HG03354 (cell line): Measurements from ENCODE around the gene MEF2D.

Source experiments
- ATAC-seq: cut with Tn5 transposase; IDR thresholded peaks from one replicate; pipeline ENCODE4 v1.9.1; 2021; ENCODE audit warnings: mild to moderate bottlenecking; ENCODE audit not compliant: unreplicated experiment, poor library complexity, severe bottlenecking

The MEF2D gene

GRCh38 chr1:156502894-156503697 lies 2.5 kb upstream of the MEF2D start:
- ATAC-seq, result no peak

DNA sequence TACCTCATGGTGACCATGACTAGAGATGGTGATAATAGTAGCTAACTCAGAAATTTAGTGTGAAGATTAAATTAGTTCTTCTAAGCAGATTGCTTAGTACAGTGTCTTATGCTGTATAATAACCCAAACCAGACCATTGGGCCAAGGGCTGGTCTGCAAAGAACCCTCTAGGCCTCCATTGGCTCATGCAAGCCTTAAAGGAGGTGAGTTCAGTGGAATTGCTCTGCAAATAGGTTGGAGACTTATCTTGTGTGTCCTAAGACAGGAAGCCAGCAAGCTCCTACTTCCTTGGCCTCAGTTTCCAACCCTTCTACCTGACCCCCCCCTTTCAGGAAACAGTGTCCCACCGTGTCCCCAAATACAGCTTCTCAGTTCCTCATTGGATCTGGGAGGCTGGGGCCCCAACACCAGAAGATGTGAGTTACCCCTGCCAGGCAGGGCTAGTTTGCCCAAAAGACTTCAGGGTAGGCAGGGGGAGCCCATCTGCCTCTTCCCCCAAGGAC lies 1.9 kb upstream of the MEF2D start:
- ATAC-seq, result no peak

GRCh38 chr1:156500793-156501506 lies 375 bp upstream of the MEF2D start:
- ATAC-seq, result peak; percentile 56

DNA sequence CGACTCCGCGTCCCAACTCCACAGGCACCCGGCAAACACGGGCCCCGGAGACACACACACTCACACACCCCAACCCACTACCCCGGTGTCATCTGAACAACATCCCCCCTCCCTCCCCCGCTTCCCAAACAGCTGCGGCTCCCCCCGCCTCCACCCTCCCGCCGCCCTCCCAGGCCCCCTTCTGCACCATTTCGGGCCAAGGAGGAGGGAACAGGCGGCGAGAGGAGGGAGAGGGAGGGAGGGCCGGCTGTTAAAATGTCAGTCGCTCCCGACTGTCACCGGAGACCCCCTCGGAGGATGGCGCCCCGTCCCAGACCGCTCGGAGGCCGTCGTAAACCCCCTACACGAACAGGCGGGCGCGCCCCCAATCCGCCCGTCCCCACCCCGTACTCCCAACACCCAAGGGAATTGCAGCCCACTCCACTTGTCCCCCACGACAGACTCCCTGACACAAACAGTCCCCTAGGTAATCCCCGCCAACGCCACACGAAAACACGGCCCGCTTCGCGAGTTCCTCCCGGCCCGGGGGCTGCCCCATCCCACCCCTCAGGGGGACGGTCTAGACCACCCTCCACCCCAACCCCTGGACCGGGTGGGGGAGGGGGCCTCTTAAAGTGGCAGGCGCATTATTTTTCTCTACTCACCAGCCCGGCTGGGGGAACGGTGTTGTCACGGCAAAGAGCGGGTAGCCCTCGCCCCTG lies 583 bp downstream of the MEF2D start:
- ATAC-seq, result no peak

GRCh38 chr1:156499194-156499841 lies 1.3 kb downstream of the MEF2D start:
- ATAC-seq, result no peak

DNA sequence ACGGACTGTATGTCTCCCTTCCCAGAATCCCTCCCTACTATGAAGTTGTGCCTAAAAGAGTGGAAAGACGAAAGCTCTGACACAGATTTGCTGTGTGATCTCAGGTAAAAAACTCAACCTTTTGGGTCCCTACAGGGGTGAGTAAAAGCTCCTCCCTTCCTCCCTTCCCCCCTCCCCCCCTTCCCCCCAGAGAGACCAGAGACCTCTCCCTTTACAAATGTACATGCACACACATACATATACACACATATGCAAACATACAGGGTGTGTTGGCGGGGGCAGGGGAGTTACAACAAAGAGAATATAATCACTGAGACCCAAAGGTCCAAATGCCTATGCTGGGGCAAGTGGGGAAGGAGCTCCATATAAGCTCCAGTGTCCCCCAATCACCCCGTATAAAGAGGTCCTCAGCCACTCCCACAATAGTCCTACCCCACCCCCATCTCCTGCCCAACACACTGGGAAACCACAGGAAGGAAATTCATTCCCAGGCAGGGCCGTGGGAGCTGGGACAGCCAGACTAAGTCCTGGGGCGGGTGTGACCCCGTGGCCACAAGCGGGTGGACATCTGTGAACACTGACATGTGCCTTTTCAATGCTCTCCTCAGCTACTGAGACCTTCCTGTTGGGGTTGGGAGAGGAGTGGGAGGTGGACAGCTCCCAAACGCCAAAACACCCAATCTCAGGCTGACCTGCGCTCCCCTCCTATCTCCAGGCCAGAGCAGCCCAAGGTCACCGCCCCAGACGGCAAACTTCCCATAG lies 2.0 kb downstream of the MEF2D start:
- ATAC-seq, result no peak

- no peak for ATAC-seq
Observed at GRCh38 chr1:156497743-156498431, 2.7 kb downstream of the MEF2D start.

DNA sequence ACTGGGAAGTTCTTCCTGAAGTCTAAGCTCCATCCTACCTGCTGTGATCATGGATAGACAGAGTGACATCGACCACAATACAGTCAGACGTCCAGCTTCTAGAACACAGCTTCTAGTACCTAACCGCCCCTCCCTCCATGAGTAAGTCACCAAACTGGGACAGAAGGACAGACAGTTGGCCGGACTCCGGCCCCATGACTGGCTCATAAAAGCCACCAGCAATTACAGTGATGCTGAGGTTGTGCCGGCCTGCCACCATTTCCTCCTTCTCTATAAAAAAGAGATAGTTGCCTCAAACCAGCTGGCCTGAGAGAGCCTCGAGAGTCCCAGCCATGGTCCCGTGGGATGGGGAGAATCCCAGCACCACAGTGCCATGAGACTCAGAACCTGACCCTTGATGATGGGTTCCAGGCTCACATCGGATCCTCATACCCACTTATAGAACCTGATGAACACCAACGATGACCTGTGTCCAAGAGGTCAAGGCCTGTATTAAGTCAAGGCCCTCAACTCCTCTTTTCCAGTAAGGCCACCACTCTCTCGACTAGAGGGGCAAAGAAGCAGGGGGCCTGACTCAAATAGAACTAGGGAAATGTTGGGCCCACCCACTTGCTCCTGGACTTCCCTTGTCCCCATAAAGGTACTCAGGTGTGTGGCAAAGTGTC lies 3.4 kb downstream of the MEF2D start:
- no peak for ATAC-seq

DNA sequence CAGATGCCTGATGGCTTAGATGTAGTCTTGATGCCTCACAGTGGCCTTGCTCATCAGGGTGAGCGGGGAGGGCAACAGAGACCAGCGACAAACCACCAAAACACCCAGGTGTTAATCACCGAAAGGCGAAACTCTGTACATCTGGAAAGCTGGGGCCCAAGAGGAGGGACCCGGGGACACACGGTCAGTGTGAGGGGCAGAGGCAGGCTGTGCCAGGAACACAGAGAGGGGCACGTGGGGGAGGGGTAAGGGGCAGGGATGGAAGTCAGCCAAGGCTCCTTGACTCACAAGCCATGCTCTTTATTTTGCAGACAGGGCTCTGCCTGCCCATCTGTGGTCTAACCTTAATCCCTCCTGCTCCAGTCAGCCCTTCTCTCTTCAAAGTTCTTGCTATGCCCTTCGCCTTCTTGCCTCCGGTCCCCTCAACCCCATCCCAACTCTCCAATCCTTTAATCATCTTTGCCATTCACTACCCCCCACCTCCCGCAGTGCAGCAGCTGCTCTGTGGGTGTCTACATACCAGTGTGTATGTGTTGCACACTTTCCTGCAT lies 4.3 kb downstream of the MEF2D start:
- ATAC-seq, result no peak

DNA sequence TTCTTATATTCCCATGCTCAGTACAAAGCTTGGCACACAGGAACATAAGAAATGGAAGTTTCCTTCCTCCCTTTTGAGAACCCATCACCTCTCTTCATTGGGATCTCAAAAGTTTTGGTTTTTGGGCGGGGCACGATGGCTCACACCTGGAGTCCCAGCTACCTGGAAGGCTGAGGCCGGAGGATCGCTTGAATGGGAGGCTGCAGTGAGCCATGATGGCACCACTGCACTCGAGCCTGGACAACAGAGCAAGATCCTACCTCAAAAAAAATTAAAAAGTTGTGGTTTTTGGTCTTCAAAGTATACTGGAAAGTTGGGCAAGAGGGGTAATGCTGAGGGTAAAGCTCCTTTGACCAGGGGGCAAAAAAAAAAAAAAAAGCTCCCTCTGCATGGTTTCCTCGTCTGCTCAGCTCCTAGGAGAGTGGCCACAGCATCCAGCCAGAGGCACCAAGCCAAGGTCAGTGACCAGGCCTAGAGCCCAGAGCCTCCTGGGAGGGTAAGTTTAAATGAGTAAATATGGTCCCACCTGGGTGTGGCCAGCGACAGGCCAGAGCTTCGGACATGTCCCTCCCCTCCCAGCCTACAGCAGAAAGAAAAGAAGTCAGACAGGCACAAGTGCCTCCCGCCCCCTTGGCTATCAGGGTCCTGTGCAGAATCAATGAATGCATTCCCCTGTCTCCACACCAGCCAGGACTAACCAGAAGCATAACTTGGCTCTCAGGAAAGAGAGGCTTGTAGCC lies 5.0 kb downstream of the MEF2D start:
- no peak for ATAC-seq

DNA sequence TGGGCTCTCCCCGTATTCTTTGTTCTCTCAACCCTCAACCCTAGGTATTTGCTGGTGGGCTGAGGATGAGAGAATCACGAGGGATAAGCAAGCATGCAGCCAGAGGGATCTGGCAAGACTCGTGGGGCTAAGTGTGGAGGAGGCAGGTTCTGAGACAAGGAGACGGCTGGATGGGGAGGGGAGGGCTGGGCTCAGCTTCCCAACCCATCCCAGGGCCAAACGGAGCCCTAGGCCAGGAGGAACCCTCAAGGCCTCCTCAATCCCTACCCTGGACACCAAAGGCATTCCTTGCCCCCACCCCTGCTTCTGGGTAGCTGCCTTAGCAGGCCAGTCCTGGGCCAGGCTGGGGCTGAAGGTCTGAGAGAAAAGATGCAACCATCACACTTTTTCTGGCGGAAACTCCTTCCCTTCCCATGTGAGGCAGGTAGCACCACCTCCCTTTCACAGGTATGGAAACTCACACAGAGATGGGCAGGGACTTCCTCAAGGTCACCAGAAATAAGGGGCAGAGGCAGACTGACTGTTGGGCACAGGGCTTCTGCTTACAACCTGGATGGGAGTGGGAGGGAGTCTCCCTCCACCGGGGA lies 6.2 kb downstream of the MEF2D start:
- ATAC-seq, result no peak

DNA sequence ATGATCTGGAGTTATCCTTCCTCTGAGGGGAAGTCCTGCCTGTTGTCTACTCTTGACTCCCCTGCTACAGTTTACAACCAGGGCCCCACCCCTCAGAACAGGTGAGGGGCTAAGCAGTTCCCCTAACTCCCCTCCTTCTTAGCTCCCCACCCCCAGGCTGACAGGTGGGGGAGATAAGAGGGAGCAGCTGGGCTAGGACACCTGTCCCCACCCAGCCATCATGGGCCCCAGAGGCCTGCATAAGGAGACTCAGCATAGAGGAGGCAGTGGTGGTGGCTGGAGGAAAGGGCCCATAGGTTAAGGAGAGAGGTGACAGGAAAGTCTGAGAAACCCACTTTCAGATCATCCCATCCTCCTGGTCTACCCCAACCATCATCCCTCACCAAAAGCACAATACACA lies 6.8 kb downstream of the MEF2D start:
- no peak for ATAC-seq

- no peak for ATAC-seq
Observed at GRCh38 chr1:156493154-156493631, 7.4 kb downstream of the MEF2D start.

- no peak for ATAC-seq
Observed at GRCh38 chr1:156492591-156493080, 7.9 kb downstream of the MEF2D start.

DNA sequence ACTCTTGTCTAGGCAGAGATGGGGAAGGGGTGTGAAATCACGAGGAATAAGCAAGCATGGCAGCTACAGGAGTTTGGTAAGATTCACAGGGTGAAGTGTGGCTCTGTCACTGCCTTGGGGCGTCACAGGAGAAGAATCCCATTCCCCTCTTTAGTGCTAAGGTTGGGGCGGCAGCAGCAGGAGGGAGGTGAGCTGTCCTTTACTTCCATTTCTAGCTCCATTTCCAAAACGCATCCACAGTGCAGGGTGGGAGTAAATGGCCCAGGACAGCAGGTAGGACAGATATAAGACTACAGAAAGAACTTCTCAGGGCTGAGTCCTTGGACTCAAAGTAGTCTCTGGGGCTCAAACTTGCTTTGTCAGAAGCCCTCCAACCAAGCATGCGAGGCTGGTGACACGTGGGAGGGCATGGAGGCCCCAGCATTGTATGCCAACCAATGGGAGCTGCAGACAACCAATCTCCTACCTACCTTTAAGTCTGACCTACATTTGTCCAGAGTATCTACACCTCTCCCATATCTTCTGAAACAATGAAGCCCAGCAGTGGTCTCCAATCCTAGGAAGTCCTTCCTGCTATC lies 8.5 kb downstream of the MEF2D start:
- no peak for ATAC-seq
